ENCODE measurements around the gene TMPRSS6.

The TMPRSS6 gene

DNA sequence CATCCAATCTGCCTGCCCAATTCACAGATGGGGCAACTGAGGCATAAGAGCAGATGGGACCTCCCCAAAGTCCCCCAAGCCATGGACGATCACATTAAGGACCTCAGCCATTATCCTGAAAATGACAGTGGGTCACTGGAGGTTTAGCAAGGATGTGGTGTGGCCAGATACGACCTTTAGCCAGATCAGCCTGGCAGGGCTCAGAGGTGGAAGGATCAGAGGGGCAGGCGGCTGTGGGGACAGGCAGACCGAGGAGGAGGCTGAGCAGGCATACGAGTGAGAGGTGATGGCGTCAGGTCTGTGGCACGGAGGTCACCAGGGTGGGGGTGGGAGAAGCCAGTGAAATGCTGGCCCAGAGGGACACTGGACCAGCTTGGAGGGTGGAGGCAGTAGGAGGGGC, 14.1 kb upstream of the TMPRSS6 start:
- Histone ChIP-seq H3K36me3 (ENCODE audit: control insufficient read depth, low read depth, low read length) (no peaks in the 10 kb centered on the region), H3K9ac (ENCODE audit: low read length) (no peak overlapping the region), H3K27ac (ENCODE audit: low read length) (no peak overlapping the region), H3K4me3 (ENCODE audit: low read length) (no peak overlapping the region), H3K4me1 (ENCODE audit: control insufficient read depth, low read depth, low read length) (peaks cover 5% of the 10 kb centered on the region), H3K9me3 (ENCODE audit: control insufficient read depth, low read depth, low read length) (no peaks in the 10 kb centered on the region), H3K27me3 (ENCODE audit: control insufficient read depth, insufficient read depth, low read length) (no peaks in the 10 kb centered on the region)

DNA sequence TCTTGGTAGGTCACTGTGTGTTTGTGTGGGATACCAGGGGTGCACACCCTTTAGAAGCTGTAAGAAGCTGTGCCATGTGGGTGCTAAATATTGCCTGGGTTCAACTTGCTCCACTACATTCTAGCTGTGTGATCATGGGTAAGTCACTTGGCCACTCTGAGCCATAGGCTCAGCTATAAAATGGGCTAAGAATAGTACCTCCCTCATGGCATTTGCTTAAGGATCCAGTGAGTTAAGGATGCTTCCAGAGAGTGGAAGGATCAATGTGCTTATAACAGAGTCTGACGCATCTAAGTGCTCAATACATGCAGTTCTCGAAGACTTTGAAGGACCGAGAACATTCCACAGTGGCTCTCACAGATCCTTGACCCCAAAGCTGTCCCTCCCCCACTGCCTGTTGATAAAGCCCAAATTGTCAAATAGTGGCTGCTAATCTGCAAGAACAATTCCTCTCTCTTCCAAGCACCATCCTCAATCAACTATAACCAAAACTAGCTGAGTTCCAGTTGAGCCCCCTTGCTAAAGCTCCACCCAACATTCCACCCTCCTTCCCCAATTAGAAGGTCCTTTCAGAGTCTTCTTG, 13.2 kb upstream of the TMPRSS6 start:
- H3K9ac ChIP-seq (ENCODE audit: low read length) = no peak overlapping the region
- no peaks in the 10 kb centered on the region for H3K36me3 ChIP-seq (ENCODE audit: control insufficient read depth, low read depth, low read length)
- H3K4me1 ChIP-seq (ENCODE audit: control insufficient read depth, low read depth, low read length) = peaks cover 7% of the 10 kb centered on the region
- no peaks in the 10 kb centered on the region for H3K9me3 ChIP-seq (ENCODE audit: control insufficient read depth, low read depth, low read length)
- H3K4me3 ChIP-seq (ENCODE audit: low read length) = no peak overlapping the region
- no peak overlapping the region for H3K27ac ChIP-seq (ENCODE audit: low read length)
- no peaks in the 10 kb centered on the region for H3K27me3 ChIP-seq (ENCODE audit: control insufficient read depth, insufficient read depth, low read length)

DNA sequence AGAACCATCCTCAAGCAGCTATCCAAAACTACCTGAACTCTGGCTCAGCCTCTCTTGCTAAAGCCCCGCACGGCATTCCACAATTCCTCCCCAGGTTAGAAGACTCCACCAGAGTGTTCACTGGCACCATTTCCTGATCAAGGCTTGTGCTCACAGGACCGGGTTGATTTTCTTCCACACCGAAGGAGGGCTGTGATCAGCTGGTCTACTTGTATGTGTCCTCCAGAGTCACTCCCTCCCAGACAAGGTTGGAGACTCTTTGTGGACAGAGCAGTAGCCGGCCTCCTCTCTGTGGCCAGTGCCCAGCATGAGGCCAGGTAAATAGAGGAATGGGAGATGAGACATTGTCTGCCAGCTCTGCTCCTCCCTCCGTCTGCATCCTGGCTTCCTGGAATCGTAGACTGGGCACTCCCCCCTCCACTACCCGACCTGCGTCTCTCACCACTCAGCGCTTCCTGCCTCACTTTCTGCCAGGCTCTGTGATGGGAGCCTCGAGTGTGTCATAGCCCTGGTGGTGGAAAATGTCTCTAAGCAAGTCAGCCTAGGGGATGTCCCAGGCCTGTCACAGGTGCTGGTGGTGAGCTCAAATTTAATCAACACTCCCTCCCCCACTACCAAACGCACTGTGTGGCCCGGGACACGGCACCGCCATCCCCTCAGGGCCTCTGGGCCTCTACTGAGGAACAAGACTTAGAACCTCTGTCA, 12.5 kb upstream of the TMPRSS6 start:
- no peak overlapping the region for H3K4me3 ChIP-seq (ENCODE audit: low read length)
- H3K4me1 ChIP-seq (ENCODE audit: control insufficient read depth, low read depth, low read length) = peaks cover 7% of the 10 kb centered on the region
- H3K9ac ChIP-seq (ENCODE audit: low read length) = no peak overlapping the region

DNA sequence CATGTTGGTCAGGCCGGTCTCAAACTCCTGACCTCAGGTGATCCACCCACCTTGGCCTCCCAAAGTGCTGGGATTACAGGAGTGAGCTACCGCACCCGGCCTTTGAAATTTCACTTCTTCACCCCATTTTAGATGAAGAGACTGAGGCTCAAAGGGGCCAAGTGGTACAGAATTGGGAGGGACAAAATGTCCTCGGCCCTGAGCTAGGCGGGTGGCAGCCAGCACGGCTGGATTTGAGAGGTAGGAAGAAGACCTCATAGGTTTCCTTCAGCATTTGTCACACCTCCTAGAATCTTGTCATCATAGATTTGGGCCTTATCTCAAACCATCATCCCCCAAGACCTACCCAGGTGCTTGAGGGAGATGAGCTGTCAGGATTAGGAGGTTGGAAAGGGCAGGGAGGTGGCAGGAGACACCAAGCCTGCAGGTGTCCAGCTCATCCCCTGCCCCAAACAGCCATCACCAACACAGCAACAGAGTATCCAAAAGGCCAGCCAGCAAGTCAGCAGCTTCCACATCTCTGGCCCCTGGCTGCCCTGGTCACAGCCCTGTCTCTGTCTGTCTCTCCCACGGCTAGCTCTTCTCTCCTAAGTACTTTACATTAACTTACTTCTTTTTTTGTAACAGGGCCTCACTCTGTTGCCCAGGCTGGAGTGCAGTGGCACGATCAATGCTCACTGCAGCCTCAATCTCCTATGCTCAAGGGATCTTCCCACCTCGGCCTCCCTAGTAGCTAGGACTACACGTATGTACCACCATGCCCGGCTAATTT, 11.2 kb upstream of the TMPRSS6 start:
- Histone ChIP-seq H3K36me3 (ENCODE audit: control insufficient read depth, low read depth, low read length) (no peaks in the 10 kb centered on the region), H3K9me3 (ENCODE audit: control insufficient read depth, low read depth, low read length) (no peaks in the 10 kb centered on the region), H3K4me3 (ENCODE audit: low read length) (no peak overlapping the region), H3K27ac (ENCODE audit: low read length) (no peak overlapping the region), H3K27me3 (ENCODE audit: control insufficient read depth, insufficient read depth, low read length) (no peaks in the 10 kb centered on the region), H3K4me1 (ENCODE audit: control insufficient read depth, low read depth, low read length) (peaks cover 7% of the 10 kb centered on the region), H3K9ac (ENCODE audit: low read length) (no peak overlapping the region)

More for the DNA sequence above, 12.5 kb upstream of the TMPRSS6 start:
- no peaks in the 10 kb centered on the region for H3K9me3 ChIP-seq (ENCODE audit: control insufficient read depth, low read depth, low read length)
- no peak overlapping the region for H3K27ac ChIP-seq (ENCODE audit: low read length)
- H3K27me3 ChIP-seq (ENCODE audit: control insufficient read depth, insufficient read depth, low read length) = no peaks in the 10 kb centered on the region
- no peaks in the 10 kb centered on the region for H3K36me3 ChIP-seq (ENCODE audit: control insufficient read depth, low read depth, low read length)

DNA sequence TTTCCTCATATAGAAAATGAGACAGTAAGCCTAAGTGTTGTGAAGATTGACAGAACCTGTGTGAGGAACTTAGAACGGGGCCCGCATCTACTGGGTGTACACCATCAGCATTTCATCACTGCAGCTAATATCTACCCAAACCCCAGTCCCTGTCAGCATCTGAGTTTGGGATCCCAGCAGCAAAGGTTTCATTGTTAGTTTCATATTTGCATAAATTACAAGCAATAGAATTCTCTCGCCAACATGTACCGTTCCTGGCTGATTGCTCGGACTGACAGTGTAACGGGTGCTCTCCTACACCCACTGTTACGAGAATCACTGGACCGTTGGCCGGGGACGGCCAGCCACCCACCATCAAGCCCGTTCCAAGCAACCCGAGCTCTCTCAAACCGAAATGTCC, 10.4 kb upstream of the TMPRSS6 start:
- Histone ChIP-seq H3K27me3 (ENCODE audit: control insufficient read depth, insufficient read depth, low read length) (no peaks in the 10 kb centered on the region), H3K4me3 (ENCODE audit: low read length) (no peak overlapping the region), H3K4me1 (ENCODE audit: control insufficient read depth, low read depth, low read length) (peaks cover 7% of the 10 kb centered on the region), H3K9me3 (ENCODE audit: control insufficient read depth, low read depth, low read length) (no peaks in the 10 kb centered on the region), H3K27ac (ENCODE audit: low read length) (no peak overlapping the region), H3K36me3 (ENCODE audit: control insufficient read depth, low read depth, low read length) (no peaks in the 10 kb centered on the region), H3K9ac (ENCODE audit: low read length) (no peak overlapping the region)

DNA sequence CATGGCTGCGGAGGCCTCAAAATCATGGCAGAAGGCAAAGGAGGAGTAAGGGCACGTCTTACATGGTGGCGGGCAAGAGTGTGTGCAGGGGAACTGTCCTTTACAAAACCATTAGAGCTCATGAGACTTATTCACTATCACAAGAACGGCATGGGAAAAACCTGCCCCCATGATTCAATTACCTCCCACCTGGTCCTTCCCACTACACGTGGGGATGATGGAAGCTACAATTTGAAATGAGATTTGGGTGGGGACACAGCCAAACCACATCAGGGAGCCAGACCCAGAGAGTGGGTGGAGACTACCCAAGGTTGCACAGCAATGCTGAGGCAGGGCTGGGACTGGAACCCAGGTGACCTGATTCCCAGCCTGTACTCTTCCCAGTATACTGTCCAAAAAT, 8.6 kb upstream of the TMPRSS6 start:
- Histone ChIP-seq H3K36me3 (ENCODE audit: control insufficient read depth, low read depth, low read length) (no peaks in the 10 kb centered on the region), H3K27ac (ENCODE audit: low read length) (no peak overlapping the region), H3K9me3 (ENCODE audit: control insufficient read depth, low read depth, low read length) (no peaks in the 10 kb centered on the region), H3K4me1 (ENCODE audit: control insufficient read depth, low read depth, low read length) (peaks cover 7% of the 10 kb centered on the region), H3K27me3 (ENCODE audit: control insufficient read depth, insufficient read depth, low read length) (no peaks in the 10 kb centered on the region), H3K4me3 (ENCODE audit: low read length) (no peak overlapping the region), H3K9ac (ENCODE audit: low read length) (no peak overlapping the region)

DNA sequence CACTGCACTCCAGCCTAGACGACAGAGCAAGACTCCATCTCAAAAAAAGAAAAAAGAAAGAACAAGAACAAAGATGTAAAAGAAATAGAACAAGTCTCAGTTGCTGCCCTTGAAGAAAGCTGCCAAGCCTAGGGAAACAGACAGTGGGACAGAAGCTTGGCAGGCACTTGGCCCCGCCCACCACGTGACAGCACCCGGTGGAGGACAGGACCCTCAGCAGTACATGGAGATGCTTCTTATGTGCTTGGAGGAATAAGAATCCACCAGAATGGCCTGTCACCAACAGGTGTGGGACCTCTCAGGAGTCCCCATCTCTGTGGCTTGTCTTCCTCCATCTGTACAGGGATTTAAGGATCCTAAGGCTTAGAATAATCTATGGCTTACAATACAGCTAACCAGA, 7.6 kb upstream of the TMPRSS6 start:
- no peak overlapping the region for H3K9ac ChIP-seq (ENCODE audit: low read length)
- peaks cover 7% of the 10 kb centered on the region for H3K4me1 ChIP-seq (ENCODE audit: control insufficient read depth, low read depth, low read length)
- H3K36me3 ChIP-seq (ENCODE audit: control insufficient read depth, low read depth, low read length) = no peaks in the 10 kb centered on the region
- no peaks in the 10 kb centered on the region for H3K9me3 ChIP-seq (ENCODE audit: control insufficient read depth, low read depth, low read length)
- no peak overlapping the region for H3K4me3 ChIP-seq (ENCODE audit: low read length)
- no peak overlapping the region for H3K27ac ChIP-seq (ENCODE audit: low read length)
- H3K27me3 ChIP-seq (ENCODE audit: control insufficient read depth, insufficient read depth, low read length) = no peaks in the 10 kb centered on the region

DNA sequence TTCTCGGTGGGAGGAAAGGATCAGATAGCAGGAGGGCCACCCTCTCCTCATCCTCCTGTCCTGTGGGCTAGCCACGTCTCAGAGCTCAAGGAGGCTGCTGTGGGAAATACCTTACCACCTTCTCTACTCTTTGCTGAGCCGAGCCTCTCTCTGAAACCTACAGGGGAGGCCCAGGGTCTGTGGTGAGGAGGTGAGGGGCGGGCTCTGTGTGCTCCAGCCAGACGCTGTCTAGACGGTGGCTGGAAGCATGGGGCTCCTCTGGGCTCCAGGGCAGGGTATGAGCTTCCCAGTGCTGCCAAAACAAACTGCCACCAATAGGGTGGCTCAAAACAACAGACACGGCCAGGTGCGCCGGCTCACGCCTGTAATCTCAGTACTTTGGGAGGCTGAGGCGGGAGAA, 5.5 kb upstream of the TMPRSS6 start:
- Histone ChIP-seq H3K27me3 (ENCODE audit: control insufficient read depth, insufficient read depth, low read length) (no peaks in the 10 kb centered on the region), H3K4me3 (ENCODE audit: low read length) (no peak overlapping the region), H3K9me3 (ENCODE audit: control insufficient read depth, low read depth, low read length) (no peaks in the 10 kb centered on the region), H3K4me1 (ENCODE audit: control insufficient read depth, low read depth, low read length) (peaks cover 7% of the 10 kb centered on the region), H3K36me3 (ENCODE audit: control insufficient read depth, low read depth, low read length) (no peaks in the 10 kb centered on the region), H3K27ac (ENCODE audit: low read length) (no peak overlapping the region), H3K9ac (ENCODE audit: low read length) (no peak overlapping the region)

DNA sequence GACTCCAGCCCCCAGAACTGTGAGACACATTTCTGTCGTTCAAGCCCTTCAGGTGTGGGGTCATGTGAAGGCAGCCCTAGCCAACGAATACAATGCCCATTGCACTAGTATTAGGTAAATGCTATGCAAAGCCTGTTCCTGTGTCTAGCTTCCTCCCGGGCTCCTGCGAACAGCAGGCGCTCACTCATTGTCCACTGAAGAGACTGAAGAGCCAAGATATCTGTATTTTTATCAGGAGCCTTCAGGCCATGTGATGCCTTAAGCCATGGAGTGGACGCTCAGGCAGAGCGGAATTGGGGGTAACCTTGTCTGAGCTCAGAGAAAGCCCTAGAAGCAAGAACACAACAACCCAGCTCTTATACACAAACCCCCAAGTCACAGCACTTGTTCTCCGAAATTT, 4.2 kb upstream of the TMPRSS6 start:
- Histone ChIP-seq H3K4me1 (ENCODE audit: control insufficient read depth, low read depth, low read length) (peaks cover 3% of the 10 kb centered on the region), H3K27ac (ENCODE audit: low read length) (no peak overlapping the region), H3K36me3 (ENCODE audit: control insufficient read depth, low read depth, low read length) (no peaks in the 10 kb centered on the region), H3K4me3 (ENCODE audit: low read length) (no peak overlapping the region), H3K9ac (ENCODE audit: low read length) (no peak overlapping the region), H3K27me3 (ENCODE audit: control insufficient read depth, insufficient read depth, low read length) (no peaks in the 10 kb centered on the region), H3K9me3 (ENCODE audit: control insufficient read depth, low read depth, low read length) (no peaks in the 10 kb centered on the region)

DNA sequence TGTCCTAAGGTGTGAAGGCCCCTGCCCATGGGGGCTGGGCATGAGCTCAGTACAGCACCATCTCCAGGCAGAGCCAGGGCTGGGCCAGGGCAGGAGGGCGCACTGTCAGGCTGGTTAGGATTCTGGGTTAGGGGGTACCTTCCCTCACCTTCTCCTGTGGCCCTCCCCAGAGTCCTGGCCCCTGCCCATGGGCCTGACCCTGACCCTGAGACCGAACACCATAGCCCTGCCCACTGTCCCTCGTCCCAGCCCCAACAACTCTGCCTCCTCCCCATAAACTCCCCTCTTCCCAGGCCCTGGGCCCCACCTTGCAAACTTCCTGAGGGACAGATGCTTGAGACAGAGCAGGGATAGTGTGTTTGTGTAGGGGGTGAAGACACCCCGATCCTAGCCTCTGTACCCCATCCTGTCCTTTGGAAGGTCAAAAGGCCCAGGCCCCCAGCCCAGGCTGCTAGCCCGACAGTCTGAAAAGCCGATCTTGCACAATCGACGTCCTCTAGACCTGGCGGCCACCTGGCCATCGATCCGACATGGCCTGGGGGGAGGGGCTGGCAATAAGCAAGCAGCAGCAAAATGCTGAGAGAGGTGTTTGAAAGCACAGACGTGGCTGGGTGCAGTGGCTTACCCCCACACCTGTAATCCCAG, 2.7 kb upstream of the TMPRSS6 start:
- H3K27me3 ChIP-seq (ENCODE audit: control insufficient read depth, insufficient read depth, low read length) = no peaks in the 10 kb centered on the region
- H3K9ac ChIP-seq (ENCODE audit: low read length) = no peak overlapping the region
- no peaks in the 10 kb centered on the region for H3K4me1 ChIP-seq (ENCODE audit: control insufficient read depth, low read depth, low read length)
- no peak overlapping the region for H3K4me3 ChIP-seq (ENCODE audit: low read length)
- H3K27ac ChIP-seq (ENCODE audit: low read length) = no peak overlapping the region
- no peaks in the 10 kb centered on the region for H3K9me3 ChIP-seq (ENCODE audit: control insufficient read depth, low read depth, low read length)
- H3K36me3 ChIP-seq (ENCODE audit: control insufficient read depth, low read depth, low read length) = no peaks in the 10 kb centered on the region

DNA sequence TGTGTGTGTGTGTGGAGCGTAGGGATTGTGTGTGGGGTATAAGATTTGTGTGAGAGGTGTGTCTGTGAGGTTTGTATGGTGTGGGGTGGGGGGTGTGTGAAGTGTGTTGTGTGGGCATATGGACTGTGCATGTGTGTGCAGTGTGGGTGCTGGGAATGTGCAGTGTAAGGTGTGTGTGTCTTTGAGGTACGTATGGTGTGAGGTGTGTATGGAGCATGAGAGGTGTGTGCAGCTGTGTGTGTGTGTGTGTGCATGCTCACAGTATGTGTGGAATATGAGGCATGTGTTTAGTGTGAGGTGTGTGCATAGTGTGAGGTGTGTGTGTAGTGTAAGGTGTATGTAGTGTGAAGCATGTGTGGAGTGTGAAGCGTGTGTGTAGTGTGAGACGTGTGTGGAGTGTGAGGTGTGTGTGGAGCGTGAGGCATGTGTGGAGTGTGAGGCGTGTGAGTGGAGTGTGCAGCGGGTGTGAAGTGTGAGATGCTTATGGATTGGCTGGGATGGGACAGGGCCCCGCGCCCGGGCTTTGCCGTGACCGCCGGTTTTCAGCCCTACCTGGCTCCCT, 1.7 kb upstream of the TMPRSS6 start:
- Histone ChIP-seq H3K27ac (ENCODE audit: low read length) (no peak overlapping the region), H3K36me3 (ENCODE audit: control insufficient read depth, low read depth, low read length) (no peaks in the 10 kb centered on the region), H3K27me3 (ENCODE audit: control insufficient read depth, insufficient read depth, low read length) (no peaks in the 10 kb centered on the region), H3K9ac (ENCODE audit: low read length) (no peak overlapping the region), H3K9me3 (ENCODE audit: control insufficient read depth, low read depth, low read length) (no peaks in the 10 kb centered on the region), H3K4me1 (ENCODE audit: control insufficient read depth, low read depth, low read length) (no peaks in the 10 kb centered on the region), H3K4me3 (ENCODE audit: low read length) (no peak overlapping the region)

Data from iPS-18a (cell line).